GM10266 (cell line): ENCODE measurements around the gene AFG1L.

Experiments used
- DNase-seq: peaks from one replicate; pipeline ENCODE4 v3.0.0; 2012; ENCODE audit errors: extremely low spot score
- TF ChIP-seq, protein P1 (sequence below): IDR thresholded peaks from 2 replicates; pipeline ENCODE4 v1.5.1; 2012; ENCODE audit warnings: mild to moderate bottlenecking, low read depth; ENCODE audit not compliant: control insufficient read depth, insufficient read depth; ENCODE audit errors: missing control alignments

The AFG1L gene

DNA sequence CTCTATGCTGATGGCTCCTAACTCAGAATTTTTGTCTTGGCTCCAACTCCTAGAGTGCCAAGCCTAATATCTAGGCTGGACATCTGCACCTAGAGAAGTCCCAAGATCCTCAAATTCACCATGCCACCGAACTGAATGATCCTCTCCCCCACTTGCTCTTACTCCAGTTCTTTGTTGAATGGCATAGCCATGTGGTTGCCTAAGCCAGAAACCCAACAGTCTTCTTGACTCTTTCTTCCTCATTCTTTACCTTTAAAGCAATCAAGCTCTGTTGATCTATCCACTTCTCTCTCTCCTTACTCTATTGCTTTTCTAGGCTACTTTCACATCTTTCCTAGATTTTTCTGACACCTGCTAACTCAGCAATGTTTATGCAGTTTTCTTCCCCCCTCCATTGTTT, 139.4 kb downstream of the AFG1L start:
- DNase-seq = no peak
- TF ChIP-seq, protein P1, sequence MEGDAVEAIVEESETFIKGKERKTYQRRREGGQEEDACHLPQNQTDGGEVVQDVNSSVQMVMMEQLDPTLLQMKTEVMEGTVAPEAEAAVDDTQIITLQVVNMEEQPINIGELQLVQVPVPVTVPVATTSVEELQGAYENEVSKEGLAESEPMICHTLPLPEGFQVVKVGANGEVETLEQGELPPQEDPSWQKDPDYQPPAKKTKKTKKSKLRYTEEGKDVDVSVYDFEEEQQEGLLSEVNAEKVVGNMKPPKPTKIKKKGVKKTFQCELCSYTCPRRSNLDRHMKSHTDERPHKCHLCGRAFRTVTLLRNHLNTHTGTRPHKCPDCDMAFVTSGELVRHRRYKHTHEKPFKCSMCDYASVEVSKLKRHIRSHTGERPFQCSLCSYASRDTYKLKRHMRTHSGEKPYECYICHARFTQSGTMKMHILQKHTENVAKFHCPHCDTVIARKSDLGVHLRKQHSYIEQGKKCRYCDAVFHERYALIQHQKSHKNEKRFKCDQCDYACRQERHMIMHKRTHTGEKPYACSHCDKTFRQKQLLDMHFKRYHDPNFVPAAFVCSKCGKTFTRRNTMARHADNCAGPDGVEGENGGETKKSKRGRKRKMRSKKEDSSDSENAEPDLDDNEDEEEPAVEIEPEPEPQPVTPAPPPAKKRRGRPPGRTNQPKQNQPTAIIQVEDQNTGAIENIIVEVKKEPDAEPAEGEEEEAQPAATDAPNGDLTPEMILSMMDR = no peak

DNA sequence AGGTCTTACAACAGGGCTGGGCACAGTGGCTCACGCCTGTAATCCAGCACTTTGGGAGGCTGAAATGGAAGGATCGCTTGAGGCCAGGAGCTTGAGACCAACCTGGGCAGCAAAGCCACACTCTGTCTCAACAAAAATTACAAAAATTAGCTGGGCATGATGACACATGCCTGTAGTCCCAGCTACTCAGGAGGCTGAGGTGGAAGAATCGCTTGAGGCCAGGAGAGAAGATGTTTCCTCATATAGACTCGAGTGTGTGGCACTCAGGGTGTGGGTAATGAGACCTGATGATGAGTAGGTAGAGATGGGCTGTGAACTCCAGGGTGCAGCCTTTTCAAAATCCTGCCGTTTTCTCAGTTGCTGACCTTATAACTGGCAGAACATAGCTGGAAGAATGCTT, 140.5 kb downstream of the AFG1L start:
- DNase-seq = no peak
- TF ChIP-seq, protein P1 = no peak

DNA sequence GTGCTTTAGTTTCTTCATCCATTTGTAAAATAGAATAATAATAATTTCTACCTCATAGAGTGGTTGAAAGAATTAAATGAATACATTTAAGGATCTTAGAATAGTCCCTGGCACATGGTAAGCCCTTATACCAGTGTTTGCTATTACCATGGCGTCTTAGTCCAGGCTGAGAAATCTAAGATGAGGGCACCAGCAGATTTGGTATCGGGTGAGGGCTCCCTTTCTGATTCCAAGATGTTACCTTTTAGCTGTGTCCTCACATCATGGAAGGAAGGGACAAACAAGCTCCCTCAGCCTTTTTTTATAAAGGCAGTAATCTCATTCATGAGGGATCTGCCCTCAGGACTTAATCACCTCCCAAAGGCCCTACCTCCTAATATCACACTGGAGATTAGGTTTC, 141.9 kb downstream of the AFG1L start:
- TF ChIP-seq, protein P1 = no peak
- DNase-seq = no peak

DNA sequence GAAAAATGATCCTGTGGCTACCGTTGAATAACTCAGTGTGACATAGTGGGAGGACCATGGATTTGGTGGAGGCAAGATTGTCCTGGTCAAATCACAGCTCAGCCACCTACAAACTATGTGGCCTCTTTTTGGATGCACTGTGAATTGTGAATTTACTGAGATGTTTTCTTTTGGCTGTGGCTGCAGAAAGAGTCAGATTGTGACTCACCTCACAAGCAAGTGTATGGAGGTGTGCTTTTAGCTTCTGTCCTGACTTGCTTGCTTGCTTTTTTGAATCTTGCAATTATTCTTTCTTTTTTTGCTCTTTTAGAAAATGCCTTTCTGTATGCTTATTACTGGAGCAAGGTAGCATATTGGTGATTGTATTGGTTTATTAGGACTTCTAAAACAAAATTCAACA, 143.0 kb downstream of the AFG1L start:
- DNase-seq = no peak
- TF ChIP-seq, protein P1 = no peak

DNA sequence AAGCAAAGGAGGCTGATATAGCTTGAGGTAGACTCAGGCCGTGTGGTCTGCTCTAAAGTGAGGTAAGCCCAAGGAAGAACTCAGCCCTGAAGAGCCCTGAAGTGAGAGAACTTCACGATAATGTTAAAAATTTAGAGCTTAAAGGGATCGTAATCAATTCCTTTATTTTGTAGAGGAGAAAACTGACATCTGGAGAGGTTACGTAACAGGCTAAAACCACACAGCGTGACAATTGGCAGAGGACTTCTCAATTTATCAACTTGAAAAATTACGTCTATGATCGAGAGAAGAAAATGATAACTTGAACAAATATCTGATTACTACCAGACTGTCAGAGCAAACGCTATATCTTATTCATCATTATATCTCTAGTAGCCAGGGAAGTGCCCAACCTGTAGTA, 144.1 kb downstream of the AFG1L start:
- DNase-seq = no peak
- TF ChIP-seq, protein P1 = no peak

DNA sequence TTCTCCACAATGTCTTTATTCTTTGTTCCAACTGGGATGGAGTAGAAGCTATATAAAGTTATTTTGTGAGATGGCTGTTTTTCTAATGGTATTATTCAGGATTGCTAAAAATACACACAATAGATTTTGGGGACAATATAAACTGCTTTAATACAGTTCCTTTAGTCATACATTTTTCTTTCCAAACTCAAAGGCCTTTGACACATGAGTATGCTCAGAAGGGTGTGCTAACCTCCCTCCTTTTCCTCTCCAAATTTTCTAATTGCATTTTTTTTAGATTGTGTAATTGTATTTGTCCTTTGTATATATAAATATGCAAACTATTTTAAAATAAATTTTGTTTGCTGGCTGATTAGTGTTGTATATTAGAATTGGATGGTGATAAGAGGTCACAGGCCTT, 146.3 kb downstream of the AFG1L start:
- TF ChIP-seq, protein P1 = no peak
- no peak for DNase-seq

DNA sequence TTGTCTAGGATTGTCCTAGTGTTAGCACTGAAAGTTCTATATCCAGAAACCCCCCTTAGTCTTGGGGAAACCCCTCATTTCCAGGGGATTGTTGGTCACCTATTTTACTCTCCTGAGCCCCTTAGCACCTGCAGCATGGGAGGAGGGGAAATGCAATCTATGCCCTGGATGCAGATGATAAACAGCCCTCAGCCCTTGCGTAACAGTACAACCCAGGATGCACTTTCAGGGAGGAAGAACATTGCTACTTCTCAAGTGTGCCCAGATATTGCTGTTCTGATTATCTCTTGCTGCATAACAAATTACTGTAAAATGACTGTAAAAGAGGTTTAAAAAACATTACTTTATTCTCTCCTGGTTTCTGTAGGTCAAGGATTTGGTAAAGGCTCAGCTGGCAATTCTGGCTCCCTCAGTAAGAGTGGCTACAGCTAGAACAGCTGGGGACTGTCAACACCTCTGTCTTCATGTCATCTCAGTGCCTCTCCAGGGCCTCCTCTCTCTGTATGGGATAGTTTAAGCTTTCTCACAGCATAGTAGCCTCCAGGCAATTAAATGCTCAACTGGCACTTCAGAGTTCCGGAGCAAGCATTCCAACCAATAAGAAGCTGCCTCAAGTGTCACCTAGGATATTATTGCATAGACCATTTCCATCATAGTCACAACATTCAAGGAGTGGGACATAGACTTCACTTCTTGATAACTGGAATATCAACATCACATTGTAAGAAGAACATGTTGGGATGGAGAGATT, 148.1 kb downstream of the AFG1L start:
- TF ChIP-seq, protein P1 = no peak
- DNase-seq = no peak
